Naive thymus-derived CD4-positive, alpha-beta T cell (primary cell): Measurements from ENCODE around the gene DTNB. TPM values are rescaled to one million over a fixed set of nuclear protein-coding genes. Genes with fewer than 3 reads are reported as not detected.
"Not testable (repeated sequence)": the region's sequence is repeated elsewhere in the genome, so short reads cannot be mapped to it uniquely, and the experiment has no call there.

ENCODE experiments used
- ATAC-seq: fragments of 150-1000 bp; cut with Tn5 transposase; 2 replicates; pipeline ENCODE4 v1.10.0; 2021; ENCODE audit warnings: mild to moderate bottlenecking, moderate library complexity
- CTCF ChIA-PET: fragments of 350-600 bp; sonication (Branson Sonifier 250); formaldehyde crosslinking; loops from one replicate; lab custom pipeline; 2021; ENCODE audit warnings: antibody characterized with exemption; lab: Charles Lee
- POLR2A ChIA-PET: fragments of 350-600 bp; sonication (Branson Sonifier 250); formaldehyde crosslinking; loops from one replicate; lab custom pipeline; 2021; ENCODE audit warnings: antibody characterized with exemption, inconsistent platforms; lab: Charles Lee
- DNase-seq, 9 donors: peaks; one replicate each; pipeline versions ENCODE4 v3.0.0 to v3.0.0-alpha.2; 2020 to 2022; ENCODE audit warnings: mixed read lengths in 1 of 9
- H3K27ac ChIP-seq: one replicate; pipeline ENCODE4 v1.7.0; 2013; ENCODE audit warnings: mild to moderate bottlenecking, low read depth, low read length, moderate library complexity
- H3K27me3 ChIP-seq, 2 donors: one replicate each; pipeline ENCODE4 v1.7.0; 2013; ENCODE audit warnings: low read length in 2 of 2, mild to moderate bottlenecking in 2 of 2, moderate library complexity in 2 of 2; ENCODE audit not compliant: control insufficient read depth in 2 of 2, insufficient read depth in 2 of 2
- H3K36me3 ChIP-seq, 3 experiments: 1 replicate in 2 of 3; 2 replicates in 1 of 3; pipeline ENCODE4 v1.7.0; 2013; ENCODE audit warnings: low read length in 3 of 3, mild to moderate bottlenecking in 3 of 3, moderate library complexity in 1 of 3; ENCODE audit not compliant: insufficient read depth in 3 of 3, control insufficient read depth in 2 of 3
- H3K4me1 ChIP-seq, 2 donors: one replicate each; pipeline ENCODE4 v1.7.0; 2013; ENCODE audit warnings: low read length in 2 of 2, mild to moderate bottlenecking in 2 of 2, moderate library complexity in 1 of 2; ENCODE audit not compliant: control insufficient read depth in 2 of 2, insufficient read depth in 2 of 2
- H3K4me3 ChIP-seq: 2 replicates; pipeline ENCODE4 v1.7.0; 2013; ENCODE audit warnings: mild to moderate bottlenecking, low read length
- H3K9me3 ChIP-seq, 3 experiments: 1 replicate in 2 of 3; 2 replicates in 1 of 3; pipeline ENCODE4 v1.7.0; 2013; ENCODE audit warnings: low read length in 3 of 3; ENCODE audit not compliant: control insufficient read depth in 2 of 3
- H3K27ac Mint-ChIP-seq, 9 donors: one replicate each; pipeline ENCODE4 v1.8.0; 2020 to 2022; ENCODE audit warnings: mixed read lengths in 9 of 9, mild to moderate bottlenecking in 8 of 9, moderate library complexity in 5 of 9, inconsistent platforms in 2 of 9
- H3K27me3 Mint-ChIP-seq, 5 donors: one replicate each; pipeline ENCODE4 v1.8.0; 2021 to 2022; ENCODE audit warnings: mixed read lengths in 5 of 5, mild to moderate bottlenecking in 1 of 5
- H3K36me3 Mint-ChIP-seq, 5 donors: one replicate each; pipeline ENCODE4 v1.8.0; 2020 to 2022; ENCODE audit warnings: mixed read lengths in 5 of 5, mild to moderate bottlenecking in 3 of 5, inconsistent platforms in 1 of 5
- H3K4me1 Mint-ChIP-seq, 7 donors: one replicate each; pipeline ENCODE4 v1.8.0; 2020 to 2022; ENCODE audit warnings: mixed read lengths in 7 of 7, mild to moderate bottlenecking in 3 of 7, inconsistent platforms in 1 of 7
- H3K4me3 Mint-ChIP-seq, 10 donors: one replicate each; pipeline ENCODE4 v1.8.0; 2020 to 2022; ENCODE audit warnings: mild to moderate bottlenecking in 10 of 10, mixed read lengths in 10 of 10, moderate library complexity in 6 of 10, inconsistent platforms in 2 of 10
- H3K9me3 Mint-ChIP-seq, 11 donors: one replicate each; pipeline ENCODE4 v1.8.0; 2020 to 2022; ENCODE audit warnings: mixed read lengths in 11 of 11, mild to moderate bottlenecking in 4 of 11, inconsistent platforms in 1 of 11, moderate library complexity in 1 of 11
- intact Hi-C, 2 donors: fragments of 100-400 bp; cut with micrococcal nuclease; formaldehyde crosslinking; loops; one replicate each; pipeline ENCODE4 v1.15.1; 2023
- polyA plus RNA-seq, 2 donors: library from polyadenylated mRNA; unstranded; fragments of 300-500 nt; fragmentation: Illumina TruSeq; gene quantifications; one replicate each; pipeline ENCODE4 v1.2.3, GENCODE V29; 2021
- total RNA-seq, 6 experiments: library from RNA in 5 of 6; stranded (reverse) in 5 of 6; gene quantifications; 1 replicate in 5 of 6; 2 replicates in 1 of 6; pipeline ENCODE4 v1.2.3 and lab custom pipeline; 2021 to 2026

The DTNB gene
- total and polyA plus RNA-seq, 7 experiments from 2014 or later, result 17.0 to 56.2 (median 33.1) TPM

DNA sequence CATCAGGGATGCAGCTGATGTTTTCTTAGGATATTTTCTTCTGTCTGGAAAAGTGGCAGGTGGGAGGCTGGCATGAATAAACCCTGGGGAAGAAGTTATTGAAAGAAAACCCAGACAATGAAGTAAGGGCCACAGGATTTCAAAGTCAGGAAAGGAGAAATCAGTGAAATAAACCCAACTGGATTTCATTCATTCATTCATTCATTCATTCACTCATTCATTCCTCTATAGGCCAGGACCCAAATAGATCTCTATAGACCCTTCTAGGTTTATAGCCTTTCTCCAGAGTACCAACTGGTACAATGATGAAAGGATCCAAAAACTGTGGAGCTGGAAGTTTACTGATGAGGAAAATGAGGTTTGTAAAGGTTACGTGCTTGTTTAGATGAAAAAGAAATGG, 264.3 kb downstream of the DTNB start:
- ChIA-PET CTCF (no interaction called here), POLR2A (no interaction called here)
- Mint-ChIP-seq H3K36me3 (peaks cover 0 to 18% (median 9%) of the 10 kb centered on the region in 5 donors), H3K4me3 (no peak overlapping the region), H3K27me3 (no peaks in the 10 kb centered on the region), H3K27ac (no peak overlapping the region), H3K9me3 (peaks cover 0 to 3% (median 0%) of the 10 kb centered on the region in 11 donors), H3K4me1 (peaks cover 0 to 8% (median 3%) of the 10 kb centered on the region in 7 donors)
- no peaks in the 10 kb centered on the region for H3K9me3 ChIP-seq
- no peaks in the 10 kb centered on the region for H3K27me3 ChIP-seq
- H3K4me3 ChIP-seq, result no peak overlapping the region
- H3K36me3 ChIP-seq, result no peaks in the 10 kb centered on the region
- DNase-seq (no peak), ATAC-seq (no peak)
- intact Hi-C loops, result no loop called here
- H3K27ac ChIP-seq, result no peak overlapping the region
- H3K4me1 ChIP-seq, result no peaks in the 10 kb centered on the region

DNA sequence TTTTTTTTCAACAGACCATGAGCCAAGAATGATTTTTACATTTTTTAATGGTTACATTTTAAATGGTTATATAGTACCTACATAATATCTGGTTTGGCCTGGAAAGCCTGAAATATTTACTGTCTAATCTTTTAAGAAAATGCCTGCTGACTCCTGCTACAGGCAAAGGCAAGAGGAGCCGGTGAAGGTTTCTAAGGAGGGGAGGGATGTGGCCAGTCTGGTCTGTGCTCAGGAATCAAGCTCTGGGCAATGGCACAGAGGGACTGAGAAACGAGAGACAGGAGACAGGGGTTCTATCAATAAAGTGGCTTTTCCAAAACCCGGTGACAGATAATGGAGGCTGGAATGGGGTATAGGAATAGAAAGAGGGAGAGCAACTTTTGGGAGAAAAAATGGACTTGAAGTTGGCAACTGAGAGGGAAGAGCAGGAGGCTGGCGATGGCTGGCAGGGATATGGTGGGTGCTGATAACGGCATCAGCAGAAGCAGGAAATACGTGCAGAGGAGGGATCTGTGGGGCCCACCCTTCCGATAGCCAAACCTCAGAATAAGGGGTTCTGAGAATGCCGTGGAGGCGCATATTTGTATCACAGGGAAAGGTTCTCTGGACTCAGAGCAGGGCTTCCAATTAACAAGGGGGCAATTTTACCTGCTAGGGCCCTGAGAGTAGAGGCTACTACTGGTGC, 267.6 kb downstream of the DTNB start:
- Histone ChIP-seq H3K4me3 (no peak overlapping the region), H3K27me3 (no peaks in the 10 kb centered on the region), H3K9me3 (no peaks in the 10 kb centered on the region), H3K4me1 (no peaks in the 10 kb centered on the region), H3K36me3 (no peaks in the 10 kb centered on the region), H3K27ac (no peak overlapping the region)
- DNase-seq (no peak), ATAC-seq (no peak)
- POLR2A ChIA-PET, result interaction anchor here (0.6 kb wide), 1 partner anchor 12 kb away, joined by 3 read pairs; no protein-coding TSS in a partner anchor
- Mint-ChIP-seq H3K9me3 (no peaks in the 10 kb centered on the region), H3K4me1 (peaks cover 5 to 31% (median 15%) of the 10 kb centered on the region in 7 donors), H3K27ac (no peak overlapping the region), H3K4me3 (no peak overlapping the region), H3K36me3 (peaks cover 0 to 18% (median 12%) of the 10 kb centered on the region in 5 donors), H3K27me3 (no peaks in the 10 kb centered on the region)
- intact Hi-C loops, result no loop called here
- CTCF ChIA-PET, result no interaction called here

DNA sequence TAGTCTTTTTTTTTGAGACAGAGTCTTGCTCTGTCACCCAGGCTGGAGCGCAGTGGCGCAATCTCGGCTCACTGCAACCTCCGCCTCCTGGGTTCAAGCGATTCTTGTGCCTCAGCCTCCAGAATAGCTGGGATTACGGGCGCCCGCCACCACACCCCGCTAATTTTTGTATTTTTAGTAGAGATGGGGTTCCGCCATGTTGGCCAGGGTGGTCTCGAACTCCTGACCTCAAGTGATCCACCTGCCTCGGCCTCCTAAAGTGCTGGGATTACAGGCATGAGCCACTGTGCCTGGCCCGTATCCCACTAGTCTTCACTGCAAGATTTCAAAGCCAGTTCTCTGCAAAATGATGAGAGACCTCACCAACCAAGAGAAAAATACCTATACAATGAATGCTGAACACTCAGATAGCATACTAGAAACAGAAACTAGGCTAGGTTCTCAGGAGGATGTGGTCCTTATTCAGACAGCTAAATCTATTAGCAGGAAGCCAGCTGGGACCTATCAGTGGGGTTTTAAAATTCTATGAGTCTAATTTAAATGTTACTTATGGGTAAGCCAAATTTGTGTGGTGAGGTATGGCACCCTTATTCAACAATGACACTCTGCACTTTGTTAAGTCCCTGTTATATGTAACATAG, 270.1 kb downstream of the DTNB start:
- H3K27ac ChIP-seq, H3K4me3 ChIP-seq, H3K36me3 ChIP-seq, H3K4me1 ChIP-seq, CTCF ChIA-PET, H3K9me3 ChIP-seq, H3K9me3 Mint-ChIP-seq, DNase-seq, H3K27me3 ChIP-seq, POLR2A ChIA-PET, H3K27me3 Mint-ChIP-seq: not testable (repeated sequence)
- H3K36me3 Mint-ChIP-seq, result peaks cover 0 to 23% (median 14%) of the 10 kb centered on the region in 5 donors
- peak overlapping the region in 1 of 10 donors; percentile 73 for H3K4me3 Mint-ChIP-seq
- intact Hi-C loops, result loop anchor here in 1 of 2 donors (5.0 kb wide), 1 partner anchor 119 kb away; no protein-coding TSS in a partner anchor
- H3K4me1 Mint-ChIP-seq, result peaks cover 5 to 27% (median 13%) of the 10 kb centered on the region in 7 donors
- ATAC-seq, result peak; percentile 57
- H3K27ac Mint-ChIP-seq, result peak overlapping the region in 3 of 9 donors; percentile 5 to 91 (median 71)

DNA sequence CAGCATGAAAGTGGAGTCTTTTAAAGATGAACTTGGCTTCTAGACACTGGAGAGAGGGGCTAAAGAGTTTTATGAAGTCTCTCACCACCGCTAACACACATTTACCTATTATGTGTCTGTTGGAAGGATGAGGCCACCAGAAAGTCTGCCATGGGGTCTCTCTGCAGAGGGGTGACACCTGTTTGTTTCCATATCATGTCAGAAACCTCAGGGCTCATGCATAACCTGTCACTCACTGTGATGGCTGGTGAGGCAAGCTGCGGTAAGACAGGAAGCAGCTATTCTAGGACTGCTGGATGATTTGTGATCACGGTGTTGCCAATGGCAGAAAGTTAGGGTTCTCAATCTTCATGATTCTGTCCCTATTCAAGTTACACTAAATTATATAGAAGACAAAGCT, 270.9 kb downstream of the DTNB start:
- no peaks in the 10 kb centered on the region for H3K9me3 ChIP-seq
- Mint-ChIP-seq H3K36me3 (peaks cover 0 to 20% (median 14%) of the 10 kb centered on the region in 5 donors), H3K4me3 (peak overlapping the region in 1 of 10 donors; percentile 63), H3K4me1 (peaks cover 5 to 27% (median 13%) of the 10 kb centered on the region in 7 donors), H3K9me3 (no peaks in the 10 kb centered on the region), H3K27me3 (no peaks in the 10 kb centered on the region), H3K27ac (peak overlapping the region in 3 of 9 donors; percentile 4 to 91 (median 23))
- H3K27ac ChIP-seq, result no peak overlapping the region
- H3K27me3 ChIP-seq, result no peaks in the 10 kb centered on the region
- H3K4me3 ChIP-seq, result no peak overlapping the region
- DNase-seq, result no peak
- ChIA-PET CTCF (no interaction called here), POLR2A (no interaction called here)
- intact Hi-C loops, result loop anchor here in 1 of 2 donors (5.0 kb wide), 1 partner anchor 120 kb away; no protein-coding TSS in a partner anchor
- no peaks in the 10 kb centered on the region for H3K36me3 ChIP-seq
- H3K4me1 ChIP-seq, result no peaks in the 10 kb centered on the region
- ATAC-seq, result peak; percentile 24

DNA sequence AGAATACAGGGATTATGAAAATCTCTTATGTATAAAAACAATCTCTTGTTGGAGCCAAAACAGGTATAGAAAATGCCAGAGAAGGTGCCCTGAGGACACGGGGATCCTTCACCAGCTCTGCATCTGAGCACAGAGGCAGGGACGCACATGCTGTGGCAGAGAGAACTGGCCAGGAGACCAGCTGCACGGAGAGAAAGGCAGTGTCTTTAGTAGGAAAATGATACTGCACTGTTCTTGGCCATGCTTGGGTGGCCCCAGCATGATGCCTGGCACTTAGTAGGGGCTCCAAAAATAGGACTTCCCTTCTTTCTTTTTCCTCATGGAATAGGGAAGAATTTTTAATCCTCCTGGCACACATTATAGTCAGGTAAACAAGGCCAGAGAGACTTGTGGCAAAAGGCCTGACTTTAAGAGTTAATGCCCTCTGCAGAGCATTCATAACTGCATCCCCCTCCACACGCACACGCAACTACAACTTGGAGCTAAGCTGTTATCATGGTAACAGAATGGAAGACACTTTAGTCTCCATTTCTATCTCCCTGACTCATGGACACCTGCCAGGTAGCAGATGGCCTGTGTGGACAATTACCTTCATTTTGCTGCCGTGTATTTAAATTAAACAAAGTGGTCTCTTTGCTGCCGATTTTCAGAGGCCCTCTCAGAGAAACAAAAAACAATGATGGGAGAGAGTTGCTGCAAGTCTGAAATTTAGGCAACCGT, 271.9 kb downstream of the DTNB start:
- Histone ChIP-seq H3K27ac (no peak overlapping the region), H3K4me1 (no peaks in the 10 kb centered on the region), H3K36me3 (no peaks in the 10 kb centered on the region), H3K27me3 (no peaks in the 10 kb centered on the region), H3K4me3 (no peak overlapping the region), H3K9me3 (no peaks in the 10 kb centered on the region)
- DNase-seq (no peak), ATAC-seq (no peak)
- ChIA-PET CTCF (no interaction called here), POLR2A (no interaction called here)
- Mint-ChIP-seq H3K4me1 (peaks cover 5 to 27% (median 13%) of the 10 kb centered on the region in 7 donors), H3K27ac (peak overlapping the region in 1 of 9 donors; percentile 67), H3K9me3 (no peaks in the 10 kb centered on the region), H3K36me3 (peaks cover 0 to 16% (median 14%) of the 10 kb centered on the region in 5 donors), H3K4me3 (no peak overlapping the region), H3K27me3 (no peaks in the 10 kb centered on the region)
- intact Hi-C loops, result loop anchor here in 1 of 2 donors (5.0 kb wide), 1 partner anchor 121 kb away; no protein-coding TSS in a partner anchor

DNA sequence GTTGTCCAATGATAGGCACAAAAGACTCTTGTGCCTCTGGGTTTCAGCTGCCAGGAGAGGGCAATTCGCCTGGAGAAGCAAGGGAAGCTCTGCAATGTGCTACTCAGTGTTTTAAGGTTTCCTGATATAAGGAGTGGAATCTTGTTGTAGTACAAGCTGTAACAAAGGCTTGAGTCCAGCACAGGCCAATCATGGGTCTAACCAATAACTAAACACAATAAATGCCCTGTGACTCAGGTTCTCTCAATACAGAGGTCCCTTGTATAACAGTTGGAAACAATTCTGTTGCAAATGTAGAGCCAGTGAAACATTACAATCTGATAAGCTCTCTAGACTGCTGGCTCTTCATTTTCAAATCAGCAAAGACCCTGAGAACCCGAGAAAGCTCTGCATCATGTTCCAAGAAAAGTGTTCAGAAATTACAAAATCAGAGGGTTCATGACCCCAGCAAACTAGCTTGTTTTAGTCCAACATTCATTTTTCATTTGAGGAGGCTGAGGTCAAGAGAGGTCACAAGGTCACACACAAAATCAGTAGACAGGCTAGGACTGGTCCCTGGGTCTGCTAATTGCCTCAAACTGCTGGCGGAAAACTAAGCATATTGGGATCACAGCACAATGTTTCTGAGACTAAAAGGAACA, 272.7 kb downstream of the DTNB start:
- ChIA-PET CTCF (no interaction called here), POLR2A (no interaction called here)
- no peaks in the 10 kb centered on the region for H3K4me1 ChIP-seq
- no peak overlapping the region for H3K4me3 ChIP-seq
- intact Hi-C loops, result loop anchor here in 1 of 2 donors (5.0 kb wide), 1 partner anchor 122 kb away; no protein-coding TSS in a partner anchor
- H3K27ac ChIP-seq, result no peak overlapping the region
- H3K36me3 Mint-ChIP-seq, result peaks cover 0 to 13% (median 10%) of the 10 kb centered on the region in 5 donors
- H3K36me3 ChIP-seq, result no peaks in the 10 kb centered on the region
- no peaks in the 10 kb centered on the region for H3K9me3 Mint-ChIP-seq
- DNase-seq (no peak), ATAC-seq (no peak)
- H3K4me3 Mint-ChIP-seq, result no peak overlapping the region
- no peaks in the 10 kb centered on the region for H3K27me3 Mint-ChIP-seq
- H3K9me3 ChIP-seq, result no peaks in the 10 kb centered on the region
- H3K27ac Mint-ChIP-seq, result no peak overlapping the region
- no peaks in the 10 kb centered on the region for H3K27me3 ChIP-seq
- H3K4me1 Mint-ChIP-seq, result peaks cover 5 to 27% (median 13%) of the 10 kb centered on the region in 7 donors
